Memory B cell (primary cell): ENCODE data around the gene TRIM69.
"Not testable (repeated sequence)": the region's sequence is repeated elsewhere in the genome, so short reads cannot be mapped to it uniquely, and the experiment has no call there.

Source experiments
- ATAC-seq: fragments of 150-1000 bp; cut with Tn5 transposase; 2 replicates; pipeline ENCODE4 v1.10.0; 2021; ENCODE audit warnings: low read depth, mild to moderate bottlenecking, moderate library complexity
- DNase-seq, 2 donors: peaks; one replicate each; pipeline ENCODE4 v3.0.0; 2022; ENCODE audit warnings: low spot score in 2 of 2
- H3K27ac Mint-ChIP-seq: one replicate; pipeline ENCODE4 v1.8.0; 2022; ENCODE audit warnings: mild to moderate bottlenecking, moderate library complexity, mixed read lengths
- H3K27me3 Mint-ChIP-seq: one replicate; pipeline ENCODE4 v1.8.0; 2022; ENCODE audit warnings: mixed read lengths
- H3K36me3 Mint-ChIP-seq: one replicate; pipeline ENCODE4 v1.8.0; 2022; ENCODE audit warnings: mild to moderate bottlenecking, mixed read lengths
- H3K4me1 Mint-ChIP-seq: one replicate; pipeline ENCODE4 v1.8.0; 2022; ENCODE audit warnings: mixed read lengths
- H3K4me3 Mint-ChIP-seq: one replicate; pipeline ENCODE4 v1.8.0; 2022; ENCODE audit warnings: mild to moderate bottlenecking, moderate library complexity, mixed read lengths
- H3K9me3 Mint-ChIP-seq: one replicate; pipeline ENCODE4 v1.8.0; 2022; ENCODE audit warnings: mixed read lengths

TRIM69 gene

DNA sequence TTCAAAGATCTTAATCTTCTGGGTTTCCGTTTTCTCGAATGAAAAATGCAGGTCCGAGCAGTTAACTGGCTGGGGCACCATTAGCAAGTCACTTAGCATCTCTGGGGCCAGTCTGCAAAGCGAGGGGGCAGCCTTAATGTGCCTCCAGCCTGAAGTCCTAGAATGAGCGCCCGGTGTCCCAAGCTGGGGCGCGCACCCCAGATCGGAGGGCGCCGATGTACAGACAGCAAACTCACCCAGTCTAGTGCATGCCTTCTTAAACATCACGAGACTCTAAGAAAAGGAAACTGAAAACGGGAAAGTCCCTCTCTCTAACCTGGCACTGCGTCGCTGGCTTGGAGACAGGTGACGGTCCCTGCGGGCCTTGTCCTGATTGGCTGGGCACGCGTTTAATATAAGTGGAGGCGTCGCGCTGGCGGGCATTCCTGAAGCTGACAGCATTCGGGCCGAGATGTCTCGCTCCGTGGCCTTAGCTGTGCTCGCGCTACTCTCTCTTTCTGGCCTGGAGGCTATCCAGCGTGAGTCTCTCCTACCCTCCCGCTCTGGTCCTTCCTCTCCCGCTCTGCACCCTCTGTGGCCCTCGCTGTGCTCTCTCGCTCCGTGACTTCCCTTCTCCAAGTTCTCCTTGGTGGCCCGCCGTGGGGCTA lies 25.1 kb upstream of the TRIM69 start, which contains the start of the genes B2M and PATL2:
TSS of gene B2M (plus strand) at position 422 of the 647 bp plus-strand sequence. CDS start at position 452, 30 bp downstream.
TSS of gene PATL2 (minus strand) at position 228 of the 647 bp plus-strand sequence. CDS start 34,833 bp downstream, outside the sequence.
- DNase-seq (peak; percentile 98 to 99), ATAC-seq (peak; percentile 73)
- H3K27me3 Mint-ChIP-seq = no peaks in the 10 kb centered on the region
- peaks cover 31% of the 10 kb centered on the region for H3K4me1 Mint-ChIP-seq
- peaks cover 39% of the 10 kb centered on the region for H3K36me3 Mint-ChIP-seq
- peak within 1 kb of the TSS; percentile 100 for H3K27ac Mint-ChIP-seq
- H3K9me3 Mint-ChIP-seq = no peaks in the 10 kb centered on the region
- peak within 1 kb of the TSS; percentile 97 for H3K4me3 Mint-ChIP-seq

DNA sequence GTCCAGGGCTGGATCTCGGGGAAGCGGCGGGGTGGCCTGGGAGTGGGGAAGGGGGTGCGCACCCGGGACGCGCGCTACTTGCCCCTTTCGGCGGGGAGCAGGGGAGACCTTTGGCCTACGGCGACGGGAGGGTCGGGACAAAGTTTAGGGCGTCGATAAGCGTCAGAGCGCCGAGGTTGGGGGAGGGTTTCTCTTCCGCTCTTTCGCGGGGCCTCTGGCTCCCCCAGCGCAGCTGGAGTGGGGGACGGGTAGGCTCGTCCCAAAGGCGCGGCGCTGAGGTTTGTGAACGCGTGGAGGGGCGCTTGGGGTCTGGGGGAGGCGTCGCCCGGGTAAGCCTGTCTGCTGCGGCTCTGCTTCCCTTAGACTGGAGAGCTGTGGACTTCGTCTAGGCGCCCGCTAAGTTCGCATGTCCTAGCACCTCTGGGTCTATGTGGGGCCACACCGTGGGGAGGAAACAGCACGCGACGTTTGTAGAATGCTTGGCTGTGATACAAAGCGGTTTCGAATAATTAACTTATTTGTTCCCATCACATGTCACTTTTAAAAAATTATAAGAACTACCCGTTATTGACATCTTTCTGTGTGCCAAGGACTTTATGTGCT lies 24.5 kb upstream of the TRIM69 start:
- Mint-ChIP-seq H3K4me3 (peak overlapping the region; percentile 97), H3K27ac (peak overlapping the region; percentile 100), H3K36me3 (peaks cover 43% of the 10 kb centered on the region), H3K27me3 (no peaks in the 10 kb centered on the region), H3K4me1 (peaks cover 35% of the 10 kb centered on the region), H3K9me3 (no peaks in the 10 kb centered on the region)
- ATAC-seq = peak; percentile 24
- peak in 1 of 2 donors; percentile 60 for DNase-seq

- ATAC-seq = peak; percentile 28
- Mint-ChIP-seq H3K27me3 (no peaks in the 10 kb centered on the region), H3K4me1 (peaks cover 40% of the 10 kb centered on the region)
Observed at GRCh38 chr15:44712346-44713005, 23.9 kb upstream of the TRIM69 start.

DNA sequence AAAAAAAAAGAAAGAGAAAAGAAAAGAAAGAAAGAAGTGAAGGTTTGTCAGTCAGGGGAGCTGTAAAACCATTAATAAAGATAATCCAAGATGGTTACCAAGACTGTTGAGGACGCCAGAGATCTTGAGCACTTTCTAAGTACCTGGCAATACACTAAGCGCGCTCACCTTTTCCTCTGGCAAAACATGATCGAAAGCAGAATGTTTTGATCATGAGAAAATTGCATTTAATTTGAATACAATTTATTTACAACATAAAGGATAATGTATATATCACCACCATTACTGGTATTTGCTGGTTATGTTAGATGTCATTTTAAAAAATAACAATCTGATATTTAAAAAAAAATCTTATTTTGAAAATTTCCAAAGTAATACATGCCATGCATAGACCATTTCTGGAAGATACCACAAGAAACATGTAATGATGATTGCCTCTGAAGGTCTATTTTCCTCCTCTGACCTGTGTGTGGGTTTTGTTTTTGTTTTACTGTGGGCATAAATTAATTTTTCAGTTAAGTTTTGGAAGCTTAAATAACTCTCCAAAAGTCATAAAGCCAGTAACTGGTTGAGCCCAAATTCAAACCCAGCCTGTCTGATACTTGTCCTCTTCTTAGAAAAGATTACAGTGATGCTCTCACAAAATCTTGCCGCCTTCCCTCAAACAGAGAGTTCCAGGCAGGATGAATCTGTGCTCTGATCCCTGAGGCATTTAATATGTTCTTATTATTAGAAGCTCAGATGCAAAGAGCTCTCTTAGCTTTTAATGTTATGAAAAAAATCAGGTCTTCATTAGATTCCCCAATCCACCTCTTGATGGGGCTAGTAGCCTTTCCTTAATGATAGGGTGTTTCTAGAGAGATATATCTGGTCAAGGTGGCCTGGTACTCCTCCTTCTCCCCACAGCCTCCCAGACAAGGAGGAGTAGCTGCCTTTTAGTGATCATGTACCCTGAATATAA lies 23.0 kb upstream of the TRIM69 start:
- no peaks in the 10 kb centered on the region for H3K9me3 Mint-ChIP-seq
- peak overlapping the region; percentile 97 for H3K4me3 Mint-ChIP-seq
- ATAC-seq = no peak
- DNase-seq = no peak
- peaks cover 46% of the 10 kb centered on the region for H3K36me3 Mint-ChIP-seq
- peak overlapping the region; percentile 100 for H3K27ac Mint-ChIP-seq
- H3K27me3 Mint-ChIP-seq = no peaks in the 10 kb centered on the region
- H3K4me1 Mint-ChIP-seq = peaks cover 45% of the 10 kb centered on the region

More at GRCh38 chr15:44712346-44713005, 23.9 kb upstream of the TRIM69 start:
- peak; percentile 54 to 72 for DNase-seq
- Mint-ChIP-seq H3K27ac (peak overlapping the region; percentile 100), H3K4me3 (peak overlapping the region; percentile 97), H3K9me3 (no peaks in the 10 kb centered on the region), H3K36me3 (peaks cover 44% of the 10 kb centered on the region)

GRCh38 chr15:44715142-44715796 lies 21.1 kb upstream of the TRIM69 start:
- no peak for DNase-seq
- peaks cover 50% of the 10 kb centered on the region for H3K4me1 Mint-ChIP-seq

GRCh38 chr15:44715797-44716334 lies 20.5 kb upstream of the TRIM69 start:
- H3K27ac Mint-ChIP-seq = peak overlapping the region; percentile 100
- no peak for ATAC-seq
- peaks cover 51% of the 10 kb centered on the region for H3K4me1 Mint-ChIP-seq
- no peaks in the 10 kb centered on the region for H3K27me3 Mint-ChIP-seq
- H3K4me3 Mint-ChIP-seq = peak overlapping the region; percentile 86
- no peaks in the 10 kb centered on the region for H3K9me3 Mint-ChIP-seq
- no peak for DNase-seq
- H3K36me3 Mint-ChIP-seq = peaks cover 46% of the 10 kb centered on the region

More at GRCh38 chr15:44715142-44715796, 21.1 kb upstream of the TRIM69 start:
- H3K9me3 Mint-ChIP-seq = no peaks in the 10 kb centered on the region
- ATAC-seq = no peak
- H3K27ac Mint-ChIP-seq = peak overlapping the region; percentile 100
- H3K27me3 Mint-ChIP-seq = no peaks in the 10 kb centered on the region
- peaks cover 46% of the 10 kb centered on the region for H3K36me3 Mint-ChIP-seq
- peak overlapping the region; percentile 86 for H3K4me3 Mint-ChIP-seq

DNA sequence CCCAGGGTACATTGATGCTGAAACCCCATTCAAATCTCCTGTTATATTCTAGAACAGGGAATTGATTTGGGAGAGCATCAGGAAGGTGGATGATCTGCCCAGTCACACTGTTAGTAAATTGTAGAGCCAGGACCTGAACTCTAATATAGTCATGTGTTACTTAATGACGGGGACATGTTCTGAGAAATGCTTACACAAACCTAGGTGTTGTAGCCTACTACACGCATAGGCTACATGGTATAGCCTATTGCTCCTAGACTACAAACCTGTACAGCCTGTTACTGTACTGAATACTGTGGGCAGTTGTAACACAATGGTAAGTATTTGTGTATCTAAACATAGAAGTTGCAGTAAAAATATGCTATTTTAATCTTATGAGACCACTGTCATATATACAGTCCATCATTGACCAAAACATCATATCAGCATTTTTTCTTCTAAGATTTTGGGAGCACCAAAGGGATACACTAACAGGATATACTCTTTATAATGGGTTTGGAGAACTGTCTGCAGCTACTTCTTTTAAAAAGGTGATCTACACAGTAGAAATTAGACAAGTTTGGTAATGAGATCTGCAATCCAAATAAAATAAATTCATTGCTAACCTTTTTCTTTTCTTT lies 19.2 kb upstream of the TRIM69 start:
- H3K27me3 Mint-ChIP-seq = no peaks in the 10 kb centered on the region
- H3K9me3 Mint-ChIP-seq = no peaks in the 10 kb centered on the region
- no peak for ATAC-seq
- H3K36me3 Mint-ChIP-seq = peaks cover 40% of the 10 kb centered on the region
- peak overlapping the region; percentile 100 for H3K27ac Mint-ChIP-seq
- peaks cover 62% of the 10 kb centered on the region for H3K4me1 Mint-ChIP-seq
- H3K4me3 Mint-ChIP-seq = peak overlapping the region; percentile 44
- DNase-seq = no peak

- H3K27me3 Mint-ChIP-seq = no peaks in the 10 kb centered on the region
- H3K4me1 Mint-ChIP-seq = peaks cover 64% of the 10 kb centered on the region
- peak overlapping the region; percentile 100 for H3K27ac Mint-ChIP-seq
- H3K36me3 Mint-ChIP-seq = peaks cover 30% of the 10 kb centered on the region
- ATAC-seq (no peak), DNase-seq (no peak)
- H3K4me3 Mint-ChIP-seq = no peak overlapping the region
- H3K9me3 Mint-ChIP-seq = no peaks in the 10 kb centered on the region
Observed at GRCh38 chr15:44718180-44718926, 18.0 kb upstream of the TRIM69 start.

GRCh38 chr15:44718927-44719292 lies 17.4 kb upstream of the TRIM69 start:
- H3K27ac Mint-ChIP-seq = peak overlapping the region; percentile 100
- peaks cover 66% of the 10 kb centered on the region for H3K4me1 Mint-ChIP-seq
- H3K9me3 Mint-ChIP-seq = no peaks in the 10 kb centered on the region
- ATAC-seq (no peak), DNase-seq (no peak)
- H3K27me3 Mint-ChIP-seq = no peaks in the 10 kb centered on the region
- H3K4me3 Mint-ChIP-seq = no peak overlapping the region
- H3K36me3 Mint-ChIP-seq = peaks cover 27% of the 10 kb centered on the region

DNA sequence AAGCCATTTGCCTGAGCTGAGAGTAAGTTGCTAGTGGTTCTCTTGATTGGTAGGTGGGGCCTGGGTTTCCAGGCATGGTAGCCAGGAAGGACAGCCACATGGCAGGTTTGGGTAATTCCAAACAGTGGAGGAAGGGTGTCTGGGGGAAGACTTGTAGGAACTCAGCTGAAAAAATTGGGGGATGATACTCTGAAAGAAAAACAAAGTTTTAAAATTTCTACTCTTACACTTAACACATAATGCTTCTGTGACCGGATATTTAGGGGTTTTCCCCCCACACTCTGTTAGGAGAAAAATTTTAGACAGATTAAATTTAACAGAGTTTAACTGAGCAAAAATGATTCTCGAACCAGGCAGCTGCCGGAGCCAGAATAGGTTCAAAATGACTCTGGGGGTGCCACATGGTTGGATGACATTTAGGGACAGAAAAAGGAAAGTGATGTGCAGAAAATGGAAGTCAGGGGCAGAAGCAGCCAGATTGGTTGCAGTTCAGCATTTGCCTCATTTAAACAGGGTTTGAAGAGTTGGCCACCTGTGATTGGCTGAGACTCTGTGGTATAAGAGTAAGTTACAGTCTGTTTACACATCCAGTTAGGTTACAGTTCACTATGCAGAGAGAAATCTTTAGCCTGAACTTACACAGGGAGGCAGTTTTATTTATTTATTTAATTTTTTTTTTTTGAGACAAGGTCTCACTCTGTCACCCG lies 16.9 kb upstream of the TRIM69 start:
- Mint-ChIP-seq H3K36me3 (peaks cover 24% of the 10 kb centered on the region), H3K4me3 (peak overlapping the region; percentile 54), H3K27ac (peak overlapping the region; percentile 100), H3K4me1 (peaks cover 66% of the 10 kb centered on the region), H3K9me3 (no peaks in the 10 kb centered on the region), H3K27me3 (no peaks in the 10 kb centered on the region)
- ATAC-seq = peak; percentile 61
- no peak for DNase-seq

GRCh38 chr15:44720000-44720435 lies 16.3 kb upstream of the TRIM69 start:
- Mint-ChIP-seq H3K27ac (peak overlapping the region; percentile 100), H3K4me1 (peaks cover 66% of the 10 kb centered on the region), H3K4me3 (peak overlapping the region; percentile 8), H3K36me3 (peaks cover 20% of the 10 kb centered on the region)
- not testable (repeated sequence) for H3K9me3 Mint-ChIP-seq, DNase-seq, H3K27me3 Mint-ChIP-seq, ATAC-seq
